Smooth muscle cell (in vitro differentiated cells): Measurements from ENCODE around the gene PPP1R10. TPM values are rescaled to one million over a fixed set of nuclear protein-coding genes. Genes with fewer than 3 reads are reported as not detected.

Experiments used
- DNase-seq: peaks from one replicate; lab custom pipeline; 2025; ENCODE audit not compliant: unreplicated experiment; lab: John Stamatoyannopoulos, UW
- H2AFZ ChIP-seq: fragments of 200-600 bp; sonication (generic); 2 replicates; pipeline ENCODE4 v1.6.0; 2016; ENCODE audit warnings: antibody characterized with exemption, low read depth, mild to moderate bottlenecking
- H3F3A ChIP-seq: fragments of 200-600 bp; sonication (generic); 2 replicates; pipeline ENCODE4 v1.6.0; 2017; ENCODE audit warnings: antibody characterized with exemption, low read depth
- H3K27ac ChIP-seq: fragments of 200-600 bp; sonication (generic); 2 replicates; pipeline ENCODE4 v1.5.1; 2016; ENCODE audit warnings: low read depth, mild to moderate bottlenecking
- H3K27me3 ChIP-seq: fragments of 200-600 bp; sonication (generic); 2 replicates; pipeline ENCODE4 v1.6.1; 2016; ENCODE audit warnings: low read depth, mild to moderate bottlenecking
- H3K36me3 ChIP-seq: fragments of 200-600 bp; sonication (generic); 2 replicates; pipeline ENCODE4 v1.5.1; 2016; ENCODE audit warnings: low read depth
- H3K4me1 ChIP-seq: fragments of 200-600 bp; sonication (generic); 2 replicates; pipeline ENCODE4 v1.5.1; 2016; ENCODE audit warnings: low read depth
- H3K4me2 ChIP-seq: fragments of 200-600 bp; sonication (generic); 2 replicates; pipeline ENCODE4 v1.6.0; 2016; ENCODE audit warnings: mild to moderate bottlenecking
- H3K4me3 ChIP-seq: fragments of 200-600 bp; sonication (generic); 2 replicates; pipeline ENCODE4 v1.5.1; 2016; ENCODE audit warnings: mild to moderate bottlenecking
- H3K79me2 ChIP-seq: fragments of 200-600 bp; sonication (generic); 2 replicates; pipeline ENCODE4 v1.6.0; 2016; ENCODE audit warnings: low read depth, mild to moderate bottlenecking
- H3K9ac ChIP-seq: fragments of 200-600 bp; sonication (generic); 2 replicates; pipeline ENCODE4 v1.6.0; 2016; ENCODE audit warnings: low read depth
- H3K9me3 ChIP-seq: fragments of 200-600 bp; sonication (generic); replicated peaks from 2 replicates; pipeline ENCODE4 v1.5.1; 2016; ENCODE audit warnings: low read depth
- H4K20me1 ChIP-seq: fragments of 200-600 bp; sonication (generic); 2 replicates; pipeline ENCODE4 v1.6.0; 2016; ENCODE audit warnings: low read depth
- WGBS: methylation state at CpG from one replicate; pipeline ENCODE4 v1.1.7; 2016; ENCODE audit warnings: low lambda C conversion rate; 5-methylcytosine and 5-hydroxymethylcytosine counted together
- polyA plus RNA-seq: library from polyadenylated mRNA; unstranded; fragments of >200 nt; fragmentation: Nextera tagmentation; extraction: Ambion mirVana; gene quantifications from 2 replicates; pipeline ENCODE4 v1.2.1, GENCODE V29; 2016
- total RNA-seq: library from RNA; depleted of rRNA; stranded (reverse); fragments of >200 nt; gene quantifications from 2 replicates; pipeline ENCODE4 v1.2.3, GENCODE V29; 2014
- TF ChIP-seq, protein P1 (sequence below): fragments of 200-600 bp; sonication (generic); IDR thresholded peaks from 2 replicates; pipeline ENCODE4 v1.5.1; 2017; ENCODE audit warnings: borderline replicate concordance, mild to moderate bottlenecking, antibody characterized with exemption; ENCODE audit not compliant: insufficient read depth, poor library complexity, severe bottlenecking

Gene PPP1R10
- total and polyA plus RNA-seq, 2 experiments from 2014 or later = 36.1 to 65.1 TPM

DNA sequence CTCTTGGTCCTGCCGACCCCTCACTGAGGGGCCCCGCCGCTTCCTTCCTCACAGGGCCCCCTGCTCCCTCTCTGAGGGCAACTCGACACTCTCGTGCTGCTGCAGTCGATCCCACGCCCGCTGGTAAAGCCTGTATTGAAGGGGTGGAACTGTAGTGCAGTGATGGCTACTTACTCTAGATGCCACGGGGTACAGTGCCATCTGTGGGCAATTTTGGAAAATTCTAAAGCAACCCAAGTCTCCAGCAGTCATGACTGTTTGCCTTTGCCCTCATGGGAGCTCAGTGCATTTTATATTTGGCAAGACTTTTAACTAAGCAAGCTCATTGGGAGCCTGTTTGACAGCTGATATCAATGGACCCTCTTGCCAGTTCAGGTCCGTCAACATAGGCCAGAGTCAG lies 23.4 kb upstream of the PPP1R10 start:
- H3K4me1 ChIP-seq = no peaks in the 10 kb centered on the region
- H3K27me3 ChIP-seq = no peaks in the 10 kb centered on the region
- H3K9ac ChIP-seq = no peak overlapping the region
- H3K4me2 ChIP-seq = no peak overlapping the region
- no peak overlapping the region for H3K27ac ChIP-seq
- TF ChIP-seq, protein P1, sequence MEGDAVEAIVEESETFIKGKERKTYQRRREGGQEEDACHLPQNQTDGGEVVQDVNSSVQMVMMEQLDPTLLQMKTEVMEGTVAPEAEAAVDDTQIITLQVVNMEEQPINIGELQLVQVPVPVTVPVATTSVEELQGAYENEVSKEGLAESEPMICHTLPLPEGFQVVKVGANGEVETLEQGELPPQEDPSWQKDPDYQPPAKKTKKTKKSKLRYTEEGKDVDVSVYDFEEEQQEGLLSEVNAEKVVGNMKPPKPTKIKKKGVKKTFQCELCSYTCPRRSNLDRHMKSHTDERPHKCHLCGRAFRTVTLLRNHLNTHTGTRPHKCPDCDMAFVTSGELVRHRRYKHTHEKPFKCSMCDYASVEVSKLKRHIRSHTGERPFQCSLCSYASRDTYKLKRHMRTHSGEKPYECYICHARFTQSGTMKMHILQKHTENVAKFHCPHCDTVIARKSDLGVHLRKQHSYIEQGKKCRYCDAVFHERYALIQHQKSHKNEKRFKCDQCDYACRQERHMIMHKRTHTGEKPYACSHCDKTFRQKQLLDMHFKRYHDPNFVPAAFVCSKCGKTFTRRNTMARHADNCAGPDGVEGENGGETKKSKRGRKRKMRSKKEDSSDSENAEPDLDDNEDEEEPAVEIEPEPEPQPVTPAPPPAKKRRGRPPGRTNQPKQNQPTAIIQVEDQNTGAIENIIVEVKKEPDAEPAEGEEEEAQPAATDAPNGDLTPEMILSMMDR = no peak
- H4K20me1 ChIP-seq = no peaks in the 10 kb centered on the region
- no peaks in the 10 kb centered on the region for H3K9me3 ChIP-seq
- no peaks in the 10 kb centered on the region for H3K79me2 ChIP-seq
- no peaks in the 10 kb centered on the region for H3K36me3 ChIP-seq
- no peak overlapping the region for H2AFZ ChIP-seq
- 92% methylated on average over 7 of the region's 10 CpGs for WGBS
- no peak for DNase-seq
- H3K4me3 ChIP-seq = no peak overlapping the region
- no peaks in the 10 kb centered on the region for H3F3A ChIP-seq

DNA sequence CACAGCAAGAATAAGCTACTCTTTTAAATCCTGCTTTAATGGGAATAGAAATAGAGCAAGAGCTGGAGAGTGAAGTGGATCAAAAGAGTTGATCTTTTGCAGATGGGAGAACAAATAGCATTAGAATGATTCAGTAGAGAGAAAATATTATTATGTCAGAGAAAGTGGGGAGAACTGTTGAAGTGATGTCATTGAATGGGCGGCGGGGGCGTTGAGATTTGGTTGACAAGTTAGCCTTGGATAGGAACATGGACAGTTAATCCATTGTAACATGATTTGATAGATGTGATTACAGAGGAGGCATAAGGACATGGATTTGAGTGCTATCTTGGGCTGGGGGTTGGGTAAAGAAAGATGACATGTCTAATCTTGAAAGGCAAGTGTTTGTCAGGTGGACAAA lies 18.8 kb upstream of the PPP1R10 start:
- H3K79me2 ChIP-seq = no peaks in the 10 kb centered on the region
- DNase-seq = no peak
- H3K27me3 ChIP-seq = no peaks in the 10 kb centered on the region
- no peak overlapping the region for H3K4me2 ChIP-seq
- H3K9ac ChIP-seq = no peak overlapping the region
- H3K36me3 ChIP-seq = peaks cover 3% of the 10 kb centered on the region
- 100% methylated on average over 3 of the region's 3 CpGs for WGBS
- H3K4me3 ChIP-seq = no peak overlapping the region
- TF ChIP-seq, protein P1 = no peak
- no peak overlapping the region for H2AFZ ChIP-seq
- H3K4me1 ChIP-seq = no peaks in the 10 kb centered on the region
- no peaks in the 10 kb centered on the region for H3F3A ChIP-seq
- H4K20me1 ChIP-seq = no peaks in the 10 kb centered on the region
- H3K9me3 ChIP-seq = no peaks in the 10 kb centered on the region
- no peak overlapping the region for H3K27ac ChIP-seq

DNA sequence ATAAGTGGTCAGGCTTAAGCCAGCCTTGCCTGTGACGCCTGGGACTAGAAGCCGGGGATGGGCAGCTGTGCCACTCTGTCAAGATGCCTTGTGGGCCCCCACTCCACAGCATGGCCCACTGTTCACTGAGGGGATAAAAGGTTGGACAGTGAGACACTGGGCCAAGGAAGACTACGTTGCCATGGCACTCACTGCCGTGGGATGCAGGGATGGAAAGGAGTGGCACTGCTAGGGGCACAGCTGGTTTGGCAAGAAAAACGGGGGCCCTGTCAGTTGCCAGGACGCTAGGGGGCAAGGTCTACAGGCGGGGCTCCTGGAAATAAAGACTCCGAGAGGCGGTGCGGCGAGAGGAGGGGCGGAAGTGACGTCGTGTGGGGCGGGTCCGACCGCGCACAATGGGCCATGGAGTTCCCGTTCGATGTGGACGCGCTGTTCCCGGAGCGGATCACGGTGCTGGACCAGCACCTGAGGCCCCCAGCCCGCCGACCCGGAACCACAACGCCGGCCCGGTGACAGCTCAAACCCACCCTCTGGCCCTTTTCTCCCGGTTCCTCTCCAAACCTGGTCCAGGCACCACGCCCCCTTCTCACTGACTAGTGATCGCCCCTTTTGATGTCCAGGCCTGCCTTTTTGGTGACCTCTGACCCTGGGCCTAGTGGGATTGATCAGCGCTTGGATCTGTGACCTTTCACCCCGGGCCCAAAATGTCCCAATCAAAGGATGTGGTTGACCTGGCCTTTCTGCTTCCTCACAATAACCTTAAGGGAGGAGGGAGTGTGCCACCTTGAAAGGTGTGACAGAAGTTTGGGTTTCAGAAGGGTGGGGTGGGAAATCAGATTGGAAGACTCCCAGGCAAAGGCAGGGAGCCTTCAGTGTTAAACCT lies 9.7 kb upstream of the PPP1R10 start, which contains the start of gene ATAT1:
Gene ATAT1, plus strand, starts transcription at position 391 of the 883 bp plus-strand sequence.
- peak within 1 kb of the TSS; percentile 43 for H2AFZ ChIP-seq
- TF ChIP-seq, protein P1 = peak; percentile 26
- peaks cover 21% of the 10 kb centered on the region for H3K79me2 ChIP-seq
- H3K4me3 ChIP-seq = peak within 1 kb of the TSS; percentile 60
- H3K9ac ChIP-seq = peak within 1 kb of the TSS; percentile 66
- H3K27ac ChIP-seq = peak within 1 kb of the TSS; percentile 72
- WGBS = 8% methylated on average over 25 of the region's 36 CpGs
- no peaks in the 10 kb centered on the region for H3K36me3 ChIP-seq
- H3K4me2 ChIP-seq = peak within 1 kb of the TSS; percentile 90
- peak; percentile 39 for DNase-seq
- no peaks in the 10 kb centered on the region for H4K20me1 ChIP-seq
- H3K4me1 ChIP-seq = peaks cover 6% of the 10 kb centered on the region
- H3F3A ChIP-seq = peaks cover 7% of the 10 kb centered on the region
- no peaks in the 10 kb centered on the region for H3K27me3 ChIP-seq
- no peaks in the 10 kb centered on the region for H3K9me3 ChIP-seq
